ENCODE results near the gene TARDBP.

GRCh38 chr1:11061652-11062365 lies 49.4 kb downstream of the TARDBP start:
- TF ChIP-seq, protein P1, sequence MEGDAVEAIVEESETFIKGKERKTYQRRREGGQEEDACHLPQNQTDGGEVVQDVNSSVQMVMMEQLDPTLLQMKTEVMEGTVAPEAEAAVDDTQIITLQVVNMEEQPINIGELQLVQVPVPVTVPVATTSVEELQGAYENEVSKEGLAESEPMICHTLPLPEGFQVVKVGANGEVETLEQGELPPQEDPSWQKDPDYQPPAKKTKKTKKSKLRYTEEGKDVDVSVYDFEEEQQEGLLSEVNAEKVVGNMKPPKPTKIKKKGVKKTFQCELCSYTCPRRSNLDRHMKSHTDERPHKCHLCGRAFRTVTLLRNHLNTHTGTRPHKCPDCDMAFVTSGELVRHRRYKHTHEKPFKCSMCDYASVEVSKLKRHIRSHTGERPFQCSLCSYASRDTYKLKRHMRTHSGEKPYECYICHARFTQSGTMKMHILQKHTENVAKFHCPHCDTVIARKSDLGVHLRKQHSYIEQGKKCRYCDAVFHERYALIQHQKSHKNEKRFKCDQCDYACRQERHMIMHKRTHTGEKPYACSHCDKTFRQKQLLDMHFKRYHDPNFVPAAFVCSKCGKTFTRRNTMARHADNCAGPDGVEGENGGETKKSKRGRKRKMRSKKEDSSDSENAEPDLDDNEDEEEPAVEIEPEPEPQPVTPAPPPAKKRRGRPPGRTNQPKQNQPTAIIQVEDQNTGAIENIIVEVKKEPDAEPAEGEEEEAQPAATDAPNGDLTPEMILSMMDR (IDR thresholded peaks at IDR 0.05) = peak; percentile 39; the same call in 1 of the 2 replicates
- TF ChIP-seq REST (IDR thresholded peaks at IDR 0.05; ENCODE audit: insufficient read depth in 1 of 2, low read depth in 2 of 2, low read length in 1 of 2) = no peak
- no peak for TF ChIP-seq POLR2AphosphoS5 (IDR thresholded peaks at IDR 0.05; ENCODE audit: low read depth, low read length)

Measured in Panc1 (cell line).